ENCODE results near the gene ADGRG1.

Gene ADGRG1

DNA sequence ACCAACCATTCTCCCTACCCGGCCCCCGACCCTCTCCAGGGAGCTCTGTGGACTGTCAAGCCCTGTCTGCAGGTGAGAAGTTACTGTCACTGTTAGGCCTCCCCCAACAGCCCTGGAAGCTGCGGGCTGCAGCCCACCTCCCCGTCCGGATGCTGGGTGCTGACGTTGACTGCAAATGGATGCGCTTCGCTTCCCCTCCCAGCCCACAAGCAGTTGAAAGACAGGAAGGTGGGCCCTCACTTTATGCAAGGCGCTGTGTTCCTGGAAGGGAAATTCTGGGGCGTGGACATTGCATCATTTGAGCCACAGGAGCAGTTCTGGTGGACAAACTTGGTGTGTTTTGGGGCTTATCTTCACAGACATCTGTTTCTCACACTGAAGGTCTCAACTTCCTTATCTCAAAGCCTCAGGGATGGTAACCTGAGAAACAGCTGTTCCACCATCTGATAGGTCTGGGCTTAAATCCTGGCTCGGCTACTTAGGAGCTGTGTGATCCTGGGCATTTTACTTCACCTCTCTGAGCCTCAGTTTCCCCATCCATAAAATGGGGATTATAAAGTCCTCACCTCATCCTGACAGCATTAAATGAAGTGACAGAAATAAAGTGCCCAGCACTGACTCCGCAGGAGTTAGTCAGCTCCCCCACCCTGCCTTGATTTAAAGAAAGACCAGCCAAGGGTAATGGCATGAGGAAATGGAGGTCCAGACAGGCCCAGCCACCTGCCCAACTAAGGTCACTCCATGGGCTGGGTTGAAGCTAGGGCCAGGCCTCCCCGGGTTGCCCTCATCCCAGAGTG lies 61.5 kb downstream of the ADGRG1 start:
- peak; percentile 79 for DNase-seq (ENCODE audit: low spot score)
- in situ Hi-C loops (cut with MboI; ENCODE audit: low pct_unique_long_range_greater_than_20kb, low sequenced_read_pairs, unreplicated experiment) = no loop called here
- TF ChIP-seq, protein P1, sequence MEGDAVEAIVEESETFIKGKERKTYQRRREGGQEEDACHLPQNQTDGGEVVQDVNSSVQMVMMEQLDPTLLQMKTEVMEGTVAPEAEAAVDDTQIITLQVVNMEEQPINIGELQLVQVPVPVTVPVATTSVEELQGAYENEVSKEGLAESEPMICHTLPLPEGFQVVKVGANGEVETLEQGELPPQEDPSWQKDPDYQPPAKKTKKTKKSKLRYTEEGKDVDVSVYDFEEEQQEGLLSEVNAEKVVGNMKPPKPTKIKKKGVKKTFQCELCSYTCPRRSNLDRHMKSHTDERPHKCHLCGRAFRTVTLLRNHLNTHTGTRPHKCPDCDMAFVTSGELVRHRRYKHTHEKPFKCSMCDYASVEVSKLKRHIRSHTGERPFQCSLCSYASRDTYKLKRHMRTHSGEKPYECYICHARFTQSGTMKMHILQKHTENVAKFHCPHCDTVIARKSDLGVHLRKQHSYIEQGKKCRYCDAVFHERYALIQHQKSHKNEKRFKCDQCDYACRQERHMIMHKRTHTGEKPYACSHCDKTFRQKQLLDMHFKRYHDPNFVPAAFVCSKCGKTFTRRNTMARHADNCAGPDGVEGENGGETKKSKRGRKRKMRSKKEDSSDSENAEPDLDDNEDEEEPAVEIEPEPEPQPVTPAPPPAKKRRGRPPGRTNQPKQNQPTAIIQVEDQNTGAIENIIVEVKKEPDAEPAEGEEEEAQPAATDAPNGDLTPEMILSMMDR (IDR thresholded peaks at IDR 0.05; ENCODE audit: extremely low read depth, insufficient read depth, missing control alignments) = no peak

DNA sequence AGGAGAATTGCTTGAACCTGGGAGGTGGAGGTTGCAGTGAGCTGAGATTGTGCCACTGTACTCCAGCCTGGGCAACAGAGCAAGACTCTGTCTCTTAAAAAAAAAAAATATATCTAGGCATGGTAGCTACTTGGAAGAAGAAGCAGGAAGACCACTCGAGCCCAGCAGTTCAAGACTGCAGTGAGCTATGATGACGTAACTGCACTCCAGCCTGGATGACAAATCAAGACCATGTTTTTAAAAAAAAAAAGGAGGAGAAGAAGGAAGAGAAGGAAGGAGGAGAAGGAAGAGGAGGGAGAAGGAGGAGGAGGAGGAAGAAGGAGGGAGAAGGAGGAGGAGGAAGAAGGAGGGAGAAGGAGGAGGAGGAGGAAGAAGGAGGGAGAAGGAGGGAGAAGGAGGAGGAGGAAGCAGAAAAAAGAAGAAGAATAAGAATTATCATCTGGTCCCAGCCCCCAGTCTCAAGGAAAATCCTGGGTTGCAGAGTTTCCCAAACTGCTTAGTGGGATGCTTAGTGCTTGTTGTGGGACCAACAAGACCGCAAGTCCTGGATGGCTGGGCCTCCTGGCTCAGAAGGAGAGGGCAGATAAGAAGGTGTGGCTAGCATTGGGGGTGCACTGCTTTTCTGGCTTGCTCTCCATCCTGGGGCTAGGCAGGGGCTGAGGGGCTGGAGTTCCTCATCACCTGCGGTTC lies 62.5 kb downstream of the ADGRG1 start:
- in situ Hi-C loops (cut with MboI; ENCODE audit: low pct_unique_long_range_greater_than_20kb, low sequenced_read_pairs, unreplicated experiment) = no loop called here
- TF ChIP-seq, protein P1 (IDR thresholded peaks at IDR 0.05; ENCODE audit: extremely low read depth, insufficient read depth, missing control alignments) = no peak
- DNase-seq (ENCODE audit: low spot score) = no peak

DNA sequence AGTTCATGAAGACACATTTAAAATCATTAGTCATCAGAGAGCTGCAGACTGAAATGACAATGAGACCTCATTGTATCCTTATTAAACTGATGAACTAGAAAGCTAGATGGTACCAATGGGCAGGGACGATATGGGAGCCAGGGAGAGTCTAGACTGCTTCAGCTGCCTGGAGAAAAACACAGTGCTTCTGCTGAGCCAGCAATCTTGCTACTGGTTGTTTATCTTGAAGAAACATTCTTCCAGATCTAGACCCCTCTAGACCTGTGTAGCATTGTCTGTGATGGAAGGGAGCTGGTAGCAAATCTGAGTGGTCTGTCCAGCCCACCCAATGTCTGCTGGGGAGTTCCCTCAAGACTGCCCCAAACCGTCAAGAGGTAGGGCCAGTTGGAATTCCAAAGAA lies 64.2 kb downstream of the ADGRG1 start:
- in situ Hi-C loops (cut with MboI; ENCODE audit: low pct_unique_long_range_greater_than_20kb, low sequenced_read_pairs, unreplicated experiment) = no loop called here
- no peak for DNase-seq (ENCODE audit: low spot score)
- TF ChIP-seq, protein P1 (IDR thresholded peaks at IDR 0.05; ENCODE audit: extremely low read depth, insufficient read depth, missing control alignments) = no peak

DNA sequence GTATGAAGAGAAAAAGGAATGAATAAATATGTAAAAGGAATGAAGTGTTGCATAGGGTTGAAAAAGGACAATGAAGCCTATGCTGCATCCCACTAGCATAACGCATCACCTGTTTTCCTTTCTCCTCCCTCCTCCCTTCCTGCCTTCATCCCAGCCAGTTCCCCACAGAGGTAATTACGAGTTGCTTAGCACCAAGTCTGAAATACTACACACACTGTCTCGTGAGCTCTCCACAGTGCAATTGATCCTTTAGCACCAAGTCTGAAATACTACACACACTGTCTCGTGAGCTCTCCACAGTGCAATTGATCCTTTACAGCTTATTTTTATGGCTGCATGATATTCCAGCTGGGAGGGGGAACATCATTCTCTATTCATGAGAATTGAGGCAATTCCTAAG lies 65.1 kb downstream of the ADGRG1 start:
- TF ChIP-seq, protein P1 (IDR thresholded peaks at IDR 0.05; ENCODE audit: extremely low read depth, insufficient read depth, missing control alignments) = no peak
- in situ Hi-C loops (cut with MboI; ENCODE audit: low pct_unique_long_range_greater_than_20kb, low sequenced_read_pairs, unreplicated experiment) = no loop called here
- DNase-seq (ENCODE audit: low spot score) = no peak

DNA sequence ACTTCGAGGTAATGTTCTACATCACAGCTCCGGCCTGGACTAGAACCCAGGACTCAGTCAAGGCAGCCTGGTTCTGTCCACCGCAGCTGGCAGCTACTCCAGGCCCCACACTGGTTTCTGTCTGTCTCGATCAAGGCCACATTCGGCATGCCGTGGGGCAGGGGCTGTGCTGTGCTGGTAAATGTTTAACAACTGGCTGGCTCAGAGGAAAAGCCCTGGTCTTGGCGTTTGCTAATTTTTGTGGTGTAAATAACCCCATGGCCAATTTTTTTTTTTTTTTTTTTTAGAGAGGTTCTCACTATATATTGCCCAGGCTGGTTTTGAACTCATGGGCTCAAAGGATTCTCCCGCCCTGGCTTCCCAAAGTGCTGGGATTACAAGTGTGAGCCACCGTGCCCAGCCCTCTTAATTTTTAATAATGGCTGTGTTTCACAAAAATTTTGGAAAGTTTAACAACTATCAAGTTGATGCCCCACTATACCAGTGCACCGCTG lies 65.8 kb downstream of the ADGRG1 start:
- in situ Hi-C loops (cut with MboI; ENCODE audit: low pct_unique_long_range_greater_than_20kb, low sequenced_read_pairs, unreplicated experiment) = no loop called here
- TF ChIP-seq, protein P1 (IDR thresholded peaks at IDR 0.05; ENCODE audit: extremely low read depth, insufficient read depth, missing control alignments) = no peak
- no peak for DNase-seq (ENCODE audit: low spot score)

DNA sequence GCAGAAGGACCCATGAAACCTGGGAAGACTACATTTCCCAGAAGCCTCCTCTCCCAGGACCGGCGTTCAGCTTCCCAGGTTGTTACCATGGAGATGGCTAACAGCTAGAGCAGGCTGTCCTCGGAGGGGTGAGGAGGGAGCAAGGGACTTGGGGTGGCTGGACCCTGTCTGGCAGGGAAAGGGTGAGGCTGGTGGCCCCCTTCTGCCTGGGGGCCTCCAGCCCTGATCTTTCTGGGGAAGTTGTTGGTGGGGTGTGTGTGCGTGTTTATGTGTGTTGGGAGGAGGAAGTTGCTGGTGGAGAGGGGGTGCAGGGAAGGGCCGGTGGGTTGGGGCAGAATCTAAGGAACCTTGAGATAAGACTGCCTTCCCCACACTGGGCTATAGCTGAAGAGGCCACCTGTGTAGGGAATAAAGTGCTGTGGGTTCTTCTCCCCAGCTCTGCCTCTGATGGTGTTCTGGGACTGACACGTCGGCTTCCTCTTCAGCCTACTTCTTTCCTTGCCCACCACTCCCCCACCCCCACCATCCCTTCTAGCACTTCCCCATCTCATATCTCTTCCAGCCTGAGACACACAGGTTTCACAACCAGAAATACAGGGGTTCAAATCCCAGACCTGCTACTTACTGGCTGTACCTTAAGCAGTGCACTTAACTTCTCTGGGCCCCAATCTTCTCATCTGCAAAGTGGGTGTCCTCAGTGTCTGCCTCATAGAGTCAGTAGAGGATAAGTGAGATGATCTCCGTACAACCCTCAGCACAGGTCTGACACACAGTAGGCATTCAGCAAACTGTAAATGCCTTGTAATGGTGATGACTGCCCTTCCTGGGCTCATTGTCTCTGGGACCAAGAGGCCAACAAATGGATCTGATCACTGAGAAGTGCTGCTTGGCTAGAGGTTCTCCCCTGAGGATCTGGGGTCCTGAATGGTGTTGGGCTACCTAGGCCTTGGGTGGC lies 66.6 kb downstream of the ADGRG1 start, which contains the start of gene DRC7:
DRC7 (plus strand) TSS at position 82 of the 955 bp plus-strand sequence. CDS start 3,144 bp downstream, outside the sequence.
- DNase-seq (ENCODE audit: low spot score) = peak; percentile 75
- in situ Hi-C loops (cut with MboI; ENCODE audit: low pct_unique_long_range_greater_than_20kb, low sequenced_read_pairs, unreplicated experiment) = no loop called here
- TF ChIP-seq, protein P1 (IDR thresholded peaks at IDR 0.05; ENCODE audit: extremely low read depth, insufficient read depth, missing control alignments) = no peak

All from GM13977 (cell line).